ENCODE results near the gene SIK3.

Gene SIK3

DNA sequence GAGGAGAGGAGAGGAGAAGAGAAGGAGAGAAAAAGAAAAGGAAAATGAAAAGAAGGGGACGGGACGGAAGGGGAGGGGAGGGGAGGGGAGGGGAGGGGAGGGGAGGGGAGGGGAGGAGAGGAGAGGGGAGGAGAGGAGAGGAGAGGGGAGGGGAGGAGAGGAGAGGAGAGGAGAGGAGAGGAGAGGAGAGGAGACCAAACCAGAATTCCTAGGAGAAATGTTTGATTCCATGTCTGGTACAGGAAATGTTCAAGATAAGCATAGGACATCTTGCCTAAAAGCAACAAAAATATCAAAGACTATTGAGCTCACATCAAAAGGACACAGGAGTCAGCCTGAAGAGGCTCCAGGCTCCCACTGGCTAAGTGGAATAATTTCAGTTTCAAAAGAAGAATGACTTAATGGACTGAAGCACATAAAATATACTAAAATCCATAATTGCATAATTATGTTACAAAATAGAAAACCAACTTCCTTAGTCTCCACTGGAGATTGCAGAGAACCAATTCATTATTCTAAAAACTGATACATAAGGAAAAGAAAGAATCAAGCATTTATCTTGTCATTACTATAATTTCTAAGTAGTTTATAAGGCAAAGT, 159.7 kb downstream of the SIK3 start:
- TF ChIP-seq, protein P1, sequence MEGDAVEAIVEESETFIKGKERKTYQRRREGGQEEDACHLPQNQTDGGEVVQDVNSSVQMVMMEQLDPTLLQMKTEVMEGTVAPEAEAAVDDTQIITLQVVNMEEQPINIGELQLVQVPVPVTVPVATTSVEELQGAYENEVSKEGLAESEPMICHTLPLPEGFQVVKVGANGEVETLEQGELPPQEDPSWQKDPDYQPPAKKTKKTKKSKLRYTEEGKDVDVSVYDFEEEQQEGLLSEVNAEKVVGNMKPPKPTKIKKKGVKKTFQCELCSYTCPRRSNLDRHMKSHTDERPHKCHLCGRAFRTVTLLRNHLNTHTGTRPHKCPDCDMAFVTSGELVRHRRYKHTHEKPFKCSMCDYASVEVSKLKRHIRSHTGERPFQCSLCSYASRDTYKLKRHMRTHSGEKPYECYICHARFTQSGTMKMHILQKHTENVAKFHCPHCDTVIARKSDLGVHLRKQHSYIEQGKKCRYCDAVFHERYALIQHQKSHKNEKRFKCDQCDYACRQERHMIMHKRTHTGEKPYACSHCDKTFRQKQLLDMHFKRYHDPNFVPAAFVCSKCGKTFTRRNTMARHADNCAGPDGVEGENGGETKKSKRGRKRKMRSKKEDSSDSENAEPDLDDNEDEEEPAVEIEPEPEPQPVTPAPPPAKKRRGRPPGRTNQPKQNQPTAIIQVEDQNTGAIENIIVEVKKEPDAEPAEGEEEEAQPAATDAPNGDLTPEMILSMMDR (IDR thresholded peaks at IDR 0.05; ENCODE audit: low read depth, low read length, missing control alignments): no peak
- H3K4me3 ChIP-seq (ENCODE audit: low read depth, low read length): no peak overlapping the region
- no peak for DNase-seq (ENCODE audit: low read depth)

DNA sequence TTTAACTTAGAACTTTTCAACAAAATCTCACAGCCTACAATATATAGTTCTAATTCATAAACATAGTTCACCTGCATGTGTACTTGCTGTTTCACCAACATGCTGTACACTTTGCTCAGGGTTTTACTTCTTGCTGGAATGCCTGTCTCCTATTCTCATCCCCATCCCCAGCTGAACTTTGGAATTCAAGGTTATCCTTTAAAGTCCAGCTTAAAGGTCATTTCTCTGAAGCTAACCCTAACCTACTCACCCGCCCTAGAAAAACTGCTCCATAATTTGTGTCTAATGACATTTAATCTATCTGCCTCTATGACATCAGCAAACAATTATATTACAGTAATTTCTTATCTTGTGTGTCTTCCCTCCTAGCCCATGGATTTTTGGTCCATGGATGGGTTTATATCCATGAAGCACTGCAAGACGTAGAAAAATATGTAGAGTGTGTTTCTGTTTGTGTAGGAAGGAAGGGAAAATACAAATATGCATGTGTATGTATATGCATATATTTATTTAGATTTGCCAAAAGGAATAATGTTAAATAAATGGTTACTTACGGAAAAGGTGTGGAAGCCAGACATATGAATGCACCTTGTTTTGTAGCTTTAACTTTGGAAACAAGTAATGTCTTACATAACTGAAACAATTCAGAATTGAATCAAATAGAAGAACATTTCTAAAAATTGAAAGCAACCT, 161.3 kb downstream of the SIK3 start:
- no peak for DNase-seq (ENCODE audit: low read depth)
- TF ChIP-seq, protein P1 (IDR thresholded peaks at IDR 0.05; ENCODE audit: low read depth, low read length, missing control alignments): no peak
- no peak overlapping the region for H3K4me3 ChIP-seq (ENCODE audit: low read depth, low read length)

DNA sequence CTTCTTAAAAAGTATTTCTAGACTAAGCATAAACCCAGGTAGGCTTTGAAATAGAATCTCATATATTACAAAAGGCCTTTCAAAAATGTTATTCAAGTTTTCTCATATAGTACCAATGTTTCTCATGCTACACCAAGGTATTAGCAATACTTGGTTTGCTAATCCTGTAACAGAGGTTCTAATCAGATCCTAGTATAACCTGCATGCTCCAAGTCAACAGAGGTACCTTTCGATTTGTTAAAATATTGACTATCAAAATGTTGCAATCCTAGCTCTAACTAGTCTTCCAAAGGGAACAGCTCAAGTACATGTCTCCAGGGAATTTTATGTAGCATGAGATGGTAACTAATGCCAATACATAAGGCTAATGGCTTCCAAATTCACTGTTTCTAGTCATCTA, 162.7 kb downstream of the SIK3 start:
- H3K4me3 ChIP-seq (ENCODE audit: low read depth, low read length): no peak overlapping the region
- TF ChIP-seq, protein P1 (IDR thresholded peaks at IDR 0.05; ENCODE audit: low read depth, low read length, missing control alignments): no peak
- DNase-seq (ENCODE audit: low read depth): no peak

DNA sequence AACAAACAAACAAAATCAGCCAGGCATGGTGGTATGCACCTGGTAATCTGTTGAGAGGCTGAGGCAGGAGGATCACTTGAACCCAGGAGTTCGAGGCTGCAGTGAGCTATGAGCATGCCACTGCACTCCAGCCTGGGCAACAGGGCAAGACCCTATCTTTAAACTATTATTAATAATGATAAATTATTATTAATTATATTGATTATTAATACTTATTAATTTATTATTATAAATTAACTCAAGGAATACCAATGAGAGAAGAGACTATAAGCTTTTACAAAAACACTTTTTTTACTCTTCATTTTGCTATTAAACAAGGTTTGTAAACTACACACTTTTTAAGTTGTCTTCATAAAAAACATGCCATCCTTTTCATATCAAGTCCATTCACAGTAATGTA, 163.1 kb downstream of the SIK3 start:
- TF ChIP-seq, protein P1 (IDR thresholded peaks at IDR 0.05; ENCODE audit: low read depth, low read length, missing control alignments): no peak
- no peak for DNase-seq (ENCODE audit: low read depth)
- no peak overlapping the region for H3K4me3 ChIP-seq (ENCODE audit: low read depth, low read length)

DNA sequence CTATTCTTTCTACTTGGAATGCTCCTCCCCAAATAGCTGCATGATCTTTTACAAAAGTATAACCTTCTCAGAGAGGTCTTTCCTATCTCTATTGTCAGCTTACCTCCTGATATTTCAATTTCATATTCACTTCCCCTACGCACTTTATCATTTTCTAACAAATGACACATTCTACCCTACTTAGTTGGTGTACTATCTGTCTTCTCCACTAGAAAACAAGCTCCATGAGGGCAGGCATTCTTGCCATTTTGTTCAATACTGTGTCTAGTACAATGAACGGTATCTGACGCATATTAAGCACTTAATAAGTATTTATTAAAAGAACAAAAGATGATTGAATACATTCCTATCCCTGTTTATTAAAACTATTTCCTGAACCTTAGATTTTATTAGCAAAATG, 164.3 kb downstream of the SIK3 start:
- TF ChIP-seq, protein P1 (IDR thresholded peaks at IDR 0.05; ENCODE audit: low read depth, low read length, missing control alignments): no peak

DNA sequence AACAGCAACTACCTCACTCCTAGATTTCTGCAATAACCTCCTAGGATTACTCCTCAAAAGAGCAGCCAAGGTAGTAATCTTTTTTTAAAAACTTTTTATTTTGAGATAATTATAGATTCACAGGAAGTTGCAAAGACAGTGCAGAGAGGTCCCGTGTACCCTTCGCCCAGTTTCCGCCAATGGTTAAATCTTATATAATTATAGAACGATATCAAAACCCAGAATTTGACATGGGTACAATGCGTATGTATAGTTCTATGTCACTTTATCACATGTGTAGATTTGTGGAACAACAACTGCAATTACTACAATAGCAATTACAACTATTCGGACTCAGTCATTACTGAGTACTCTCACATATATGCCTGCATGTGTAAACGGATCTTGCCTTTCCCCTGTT, 166.0 kb downstream of the SIK3 start:
- TF ChIP-seq, protein P1 (IDR thresholded peaks at IDR 0.05; ENCODE audit: low read depth, low read length, missing control alignments): no peak
- no peak overlapping the region for H3K4me3 ChIP-seq (ENCODE audit: low read depth, low read length)
- no peak for DNase-seq (ENCODE audit: low read depth)

More for the DNA sequence above, 164.3 kb downstream of the SIK3 start:
- H3K4me3 ChIP-seq (ENCODE audit: low read depth, low read length): no peak overlapping the region
- DNase-seq (ENCODE audit: low read depth): no peak
